ENCODE results near the gene CMSS1.

CMSS1 gene

DNA sequence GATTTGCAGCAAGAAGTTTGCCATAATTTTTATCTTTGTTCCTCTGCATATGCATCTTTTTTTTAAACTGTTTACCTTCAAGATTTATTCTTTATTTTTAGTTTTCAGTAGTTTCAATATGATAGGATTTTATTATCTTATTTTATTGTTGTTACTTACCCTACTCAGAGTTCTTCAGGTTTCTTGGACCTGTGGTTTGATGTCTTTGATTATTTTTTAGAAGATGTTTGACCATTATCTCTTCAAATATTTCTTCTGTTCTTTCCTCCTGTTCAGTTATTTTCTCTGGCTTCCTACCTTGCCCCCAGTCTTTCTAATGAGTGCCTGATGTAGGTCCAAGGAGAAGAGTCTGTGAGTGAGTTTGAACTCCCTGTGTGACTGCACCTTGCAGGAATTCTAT is 158.9 kb downstream of the CMSS1 start:
- TF ChIP-seq, protein P1, sequence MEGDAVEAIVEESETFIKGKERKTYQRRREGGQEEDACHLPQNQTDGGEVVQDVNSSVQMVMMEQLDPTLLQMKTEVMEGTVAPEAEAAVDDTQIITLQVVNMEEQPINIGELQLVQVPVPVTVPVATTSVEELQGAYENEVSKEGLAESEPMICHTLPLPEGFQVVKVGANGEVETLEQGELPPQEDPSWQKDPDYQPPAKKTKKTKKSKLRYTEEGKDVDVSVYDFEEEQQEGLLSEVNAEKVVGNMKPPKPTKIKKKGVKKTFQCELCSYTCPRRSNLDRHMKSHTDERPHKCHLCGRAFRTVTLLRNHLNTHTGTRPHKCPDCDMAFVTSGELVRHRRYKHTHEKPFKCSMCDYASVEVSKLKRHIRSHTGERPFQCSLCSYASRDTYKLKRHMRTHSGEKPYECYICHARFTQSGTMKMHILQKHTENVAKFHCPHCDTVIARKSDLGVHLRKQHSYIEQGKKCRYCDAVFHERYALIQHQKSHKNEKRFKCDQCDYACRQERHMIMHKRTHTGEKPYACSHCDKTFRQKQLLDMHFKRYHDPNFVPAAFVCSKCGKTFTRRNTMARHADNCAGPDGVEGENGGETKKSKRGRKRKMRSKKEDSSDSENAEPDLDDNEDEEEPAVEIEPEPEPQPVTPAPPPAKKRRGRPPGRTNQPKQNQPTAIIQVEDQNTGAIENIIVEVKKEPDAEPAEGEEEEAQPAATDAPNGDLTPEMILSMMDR (IDR thresholded peaks at IDR 0.05; ENCODE audit: low read depth, low read length), result no peak
- no peak overlapping the region for H3K4me3 ChIP-seq (ENCODE audit: low read depth, low read length)

DNA sequence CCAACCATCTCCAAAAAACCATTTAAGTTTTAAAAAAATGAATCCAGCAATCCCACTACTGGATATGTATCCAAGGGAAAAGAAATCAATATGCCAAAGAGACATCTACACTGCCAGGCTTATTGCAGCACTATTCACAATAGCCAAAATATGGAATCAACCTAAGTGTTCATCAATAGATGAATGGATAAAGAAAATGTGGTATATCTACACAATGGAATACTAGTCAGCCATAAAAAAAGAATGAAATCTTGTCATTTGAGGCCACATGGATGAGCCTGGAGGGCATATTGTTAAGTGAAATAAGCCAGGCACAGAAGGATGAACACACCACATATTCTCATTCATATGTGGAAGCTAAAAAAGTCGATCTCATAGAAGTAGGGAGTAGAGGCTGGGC is 160.6 kb downstream of the CMSS1 start:
- H3K36me3 ChIP-seq, result no peaks in the 10 kb centered on the region
- no peaks in the 10 kb centered on the region for H3K4me1 ChIP-seq
- no peak for DNase-seq
- H3K27me3 ChIP-seq, result no peaks in the 10 kb centered on the region
- H3K9me3 ChIP-seq, result no peaks in the 10 kb centered on the region
- no peak overlapping the region for H3K4me3 ChIP-seq (ENCODE audit: low read depth, low read length)
- TF ChIP-seq, protein P1 (IDR thresholded peaks at IDR 0.05; ENCODE audit: low read depth, low read length), result no peak

More for the DNA sequence above, 158.9 kb downstream of the CMSS1 start:
- no peaks in the 10 kb centered on the region for H3K36me3 ChIP-seq
- no peaks in the 10 kb centered on the region for H3K9me3 ChIP-seq
- H3K27me3 ChIP-seq, result no peaks in the 10 kb centered on the region
- no peak for DNase-seq
- no peaks in the 10 kb centered on the region for H3K4me1 ChIP-seq

DNA sequence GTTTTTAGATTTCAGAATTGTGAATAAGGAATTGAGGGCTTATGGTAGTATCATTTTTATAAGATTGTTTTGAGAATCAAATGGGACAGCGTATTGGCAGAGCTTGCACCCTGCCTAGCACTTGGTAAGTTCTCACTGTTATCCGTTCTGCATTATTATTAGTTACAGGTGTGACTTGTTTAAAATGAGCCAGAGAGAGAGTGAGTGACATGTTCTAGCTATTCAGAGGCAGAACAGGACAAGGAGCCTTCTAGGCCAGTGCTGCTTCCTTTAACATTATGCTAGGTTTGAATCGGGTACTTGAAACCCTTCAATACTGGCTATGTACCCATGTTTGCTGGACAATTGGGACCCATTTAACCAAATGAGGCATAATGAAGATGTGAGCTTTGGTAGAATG is 162.9 kb downstream of the CMSS1 start:
- TF ChIP-seq, protein P1 (IDR thresholded peaks at IDR 0.05; ENCODE audit: low read depth, low read length), result no peak
- H3K27me3 ChIP-seq, result no peaks in the 10 kb centered on the region
- no peak for DNase-seq

DNA sequence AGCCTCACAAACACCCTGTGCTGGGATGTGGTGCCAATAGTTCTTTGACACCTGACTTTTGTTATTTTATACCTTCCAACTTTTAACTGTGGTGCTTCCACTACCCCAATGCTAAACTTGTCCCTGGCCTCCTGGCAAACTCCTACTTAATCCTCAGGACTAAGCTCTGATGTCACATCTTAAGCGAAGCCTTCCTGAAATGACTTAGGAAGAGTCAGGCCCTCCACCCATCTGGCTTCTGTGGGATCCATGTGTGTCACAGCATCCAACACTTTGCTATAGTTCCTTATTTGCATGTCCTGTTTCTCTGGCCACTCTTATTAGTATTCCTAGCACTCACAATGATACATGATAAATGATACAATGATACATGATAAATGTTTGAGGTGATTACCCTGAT is 163.5 kb downstream of the CMSS1 start:
- Histone ChIP-seq H3K4me1 (no peaks in the 10 kb centered on the region), H3K36me3 (no peaks in the 10 kb centered on the region), H3K27me3 (no peaks in the 10 kb centered on the region), H3K4me3 (ENCODE audit: low read depth, low read length) (no peak overlapping the region), H3K9me3 (no peaks in the 10 kb centered on the region)
- TF ChIP-seq, protein P1 (IDR thresholded peaks at IDR 0.05; ENCODE audit: low read depth, low read length), result no peak
- no peak for DNase-seq

More for the DNA sequence above, 162.9 kb downstream of the CMSS1 start:
- no peaks in the 10 kb centered on the region for H3K4me1 ChIP-seq
- H3K4me3 ChIP-seq (ENCODE audit: low read depth, low read length), result no peak overlapping the region
- H3K9me3 ChIP-seq, result no peaks in the 10 kb centered on the region
- no peaks in the 10 kb centered on the region for H3K36me3 ChIP-seq

- Histone ChIP-seq H3K27me3 (no peaks in the 10 kb centered on the region), H3K4me1 (no peaks in the 10 kb centered on the region), H3K36me3 (no peaks in the 10 kb centered on the region), H3K9me3 (no peaks in the 10 kb centered on the region), H3K4me3 (ENCODE audit: low read depth, low read length) (no peak overlapping the region)
- no peak for DNase-seq
- TF ChIP-seq, protein P1 (IDR thresholded peaks at IDR 0.05; ENCODE audit: low read depth, low read length), result no peak
Observed at GRCh38 chr3:99982650-99983049, 165.0 kb downstream of the CMSS1 start.

DNA sequence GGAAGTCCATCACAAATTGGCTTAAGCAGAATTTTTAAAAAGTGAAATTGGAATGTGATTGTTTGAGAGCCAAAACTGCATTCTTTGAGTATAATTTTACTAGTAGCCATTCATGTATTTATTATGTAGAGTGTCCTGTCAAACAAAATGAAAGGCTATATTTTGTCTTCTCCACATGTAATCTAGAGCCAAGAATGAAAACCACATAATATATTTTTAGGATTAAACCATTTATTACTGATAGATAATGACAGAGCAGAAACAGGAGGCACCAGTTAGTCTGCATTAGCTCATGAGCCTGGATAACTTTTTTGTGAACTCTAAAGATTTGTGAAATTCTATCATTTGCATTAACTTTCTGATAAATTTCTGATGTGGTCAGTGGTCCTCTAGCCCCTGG is 166.5 kb downstream of the CMSS1 start:
- Histone ChIP-seq H3K36me3 (no peaks in the 10 kb centered on the region), H3K4me1 (no peaks in the 10 kb centered on the region), H3K9me3 (no peaks in the 10 kb centered on the region), H3K27me3 (no peaks in the 10 kb centered on the region), H3K4me3 (ENCODE audit: low read depth, low read length) (no peak overlapping the region)
- no peak for DNase-seq
- TF ChIP-seq, protein P1 (IDR thresholded peaks at IDR 0.05; ENCODE audit: low read depth, low read length), result no peak
